Chondrocyte (in vitro differentiated cells): ENCODE measurements around the gene TCEAL1. TPM values are rescaled to one million over a fixed set of nuclear protein-coding genes. Genes with fewer than 3 reads are reported as not detected.
"Not testable (repeated sequence)": the region's sequence is repeated elsewhere in the genome, so short reads cannot be mapped to it uniquely, and the experiment has no call there.

ENCODE experiments used
- DNase-seq: peaks from one replicate; pipeline ENCODE4 v3.0.0; 2021; ENCODE audit warnings: mixed read lengths, low spot score
- H3K27ac Mint-ChIP-seq: one replicate; pipeline ENCODE4 v1.8.0; 2021; ENCODE audit warnings: mild to moderate bottlenecking, moderate library complexity, mixed read lengths; ENCODE audit not compliant: unreplicated experiment
- H3K27me3 Mint-ChIP-seq: 2 replicates; pipeline ENCODE4 v1.8.0; 2021; ENCODE audit warnings: low read depth, mixed read lengths
- H3K36me3 Mint-ChIP-seq: 2 replicates; pipeline ENCODE4 v1.8.0; 2021; ENCODE audit warnings: low read depth, mixed read lengths
- H3K4me1 Mint-ChIP-seq: 2 replicates; pipeline ENCODE4 v1.8.0; 2021; ENCODE audit warnings: low read depth, mild to moderate bottlenecking, mixed read lengths
- H3K4me3 Mint-ChIP-seq: one replicate; pipeline ENCODE4 v1.8.0; 2021; ENCODE audit warnings: mild to moderate bottlenecking, moderate library complexity, mixed read lengths; ENCODE audit not compliant: unreplicated experiment
- H3K9me3 Mint-ChIP-seq: 2 replicates; pipeline ENCODE4 v1.8.0; 2021; ENCODE audit warnings: low read depth, mixed read lengths
- total RNA-seq: library from RNA; stranded (reverse); gene quantifications from 3 replicates; pipeline ENCODE4 v1.2.1, GENCODE V29; 2021
- TF ChIP-seq, protein P1 (sequence below): fragments of 200-600 bp; sonication (generic); IDR thresholded peaks from 2 replicates; pipeline ENCODE4 v1.5.0; 2021; ENCODE audit warnings: antibody characterized with exemption, mild to moderate bottlenecking, moderate library complexity

The TCEAL1 gene
- total RNA-seq, 1 donor from 2014 or later = 27.7 TPM

GRCh38 chrX:103656617-103657016, 27.8 kb downstream of the TCEAL1 start:
- H3K27ac Mint-ChIP-seq = no peak overlapping the region

GRCh38 chrX:103657066-103657465, 28.3 kb downstream of the TCEAL1 start:
- H3K36me3 Mint-ChIP-seq, H3K4me3 Mint-ChIP-seq, H3K9me3 Mint-ChIP-seq, H3K27ac Mint-ChIP-seq, H3K4me1 Mint-ChIP-seq, H3K27me3 Mint-ChIP-seq, DNase-seq: not testable (repeated sequence)

More at GRCh38 chrX:103656617-103657016, 27.8 kb downstream of the TCEAL1 start:
- DNase-seq = no peak
- H3K36me3 Mint-ChIP-seq = no peaks in the 10 kb centered on the region
- no peaks in the 10 kb centered on the region for H3K9me3 Mint-ChIP-seq
- TF ChIP-seq, protein P1, sequence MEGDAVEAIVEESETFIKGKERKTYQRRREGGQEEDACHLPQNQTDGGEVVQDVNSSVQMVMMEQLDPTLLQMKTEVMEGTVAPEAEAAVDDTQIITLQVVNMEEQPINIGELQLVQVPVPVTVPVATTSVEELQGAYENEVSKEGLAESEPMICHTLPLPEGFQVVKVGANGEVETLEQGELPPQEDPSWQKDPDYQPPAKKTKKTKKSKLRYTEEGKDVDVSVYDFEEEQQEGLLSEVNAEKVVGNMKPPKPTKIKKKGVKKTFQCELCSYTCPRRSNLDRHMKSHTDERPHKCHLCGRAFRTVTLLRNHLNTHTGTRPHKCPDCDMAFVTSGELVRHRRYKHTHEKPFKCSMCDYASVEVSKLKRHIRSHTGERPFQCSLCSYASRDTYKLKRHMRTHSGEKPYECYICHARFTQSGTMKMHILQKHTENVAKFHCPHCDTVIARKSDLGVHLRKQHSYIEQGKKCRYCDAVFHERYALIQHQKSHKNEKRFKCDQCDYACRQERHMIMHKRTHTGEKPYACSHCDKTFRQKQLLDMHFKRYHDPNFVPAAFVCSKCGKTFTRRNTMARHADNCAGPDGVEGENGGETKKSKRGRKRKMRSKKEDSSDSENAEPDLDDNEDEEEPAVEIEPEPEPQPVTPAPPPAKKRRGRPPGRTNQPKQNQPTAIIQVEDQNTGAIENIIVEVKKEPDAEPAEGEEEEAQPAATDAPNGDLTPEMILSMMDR = no peak
- H3K4me3 Mint-ChIP-seq = no peak overlapping the region
- peaks cover 8% of the 10 kb centered on the region for H3K4me1 Mint-ChIP-seq
- H3K27me3 Mint-ChIP-seq = no peaks in the 10 kb centered on the region

DNA sequence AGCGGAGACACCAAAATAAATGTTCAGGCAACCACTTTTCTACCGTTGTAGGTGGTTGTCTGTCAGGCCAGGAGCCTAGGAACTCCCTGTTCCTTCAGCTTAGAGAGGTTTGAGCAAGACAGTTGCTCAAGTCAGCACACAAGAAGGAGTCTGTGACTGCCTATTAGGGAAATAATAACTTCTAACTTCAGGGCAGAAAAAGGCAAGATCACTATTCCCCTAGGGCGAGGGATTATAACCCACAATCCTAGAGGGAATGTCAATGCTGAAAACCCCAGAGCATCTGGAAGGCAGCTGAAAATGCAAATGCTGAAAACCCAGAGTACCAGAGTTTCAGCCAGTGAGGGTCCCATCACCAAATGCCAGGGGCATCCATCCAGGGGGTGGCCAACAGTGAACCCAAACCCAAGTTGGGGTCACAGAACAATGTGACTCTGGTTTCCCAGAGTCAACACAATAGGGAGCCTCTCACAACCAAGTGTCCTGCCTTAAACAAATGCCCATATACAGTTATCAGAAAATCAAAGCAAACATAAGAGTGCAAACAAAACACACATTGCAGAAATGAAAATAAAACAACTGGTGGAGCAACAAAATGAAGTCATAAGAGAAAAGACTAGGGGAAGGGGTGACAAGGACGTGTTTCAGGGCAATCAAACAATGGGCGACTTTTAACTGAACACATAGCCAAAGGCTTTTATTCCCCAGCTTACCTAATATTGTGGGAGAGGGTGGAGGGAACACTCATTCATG, 30.1 kb downstream of the TCEAL1 start:
- Mint-ChIP-seq H3K4me3 (no peak overlapping the region), H3K9me3 (no peaks in the 10 kb centered on the region), H3K36me3 (no peaks in the 10 kb centered on the region), H3K27me3 (no peaks in the 10 kb centered on the region), H3K27ac (no peak overlapping the region), H3K4me1 (peaks cover 8% of the 10 kb centered on the region)
- TF ChIP-seq, protein P1 = no peak
- DNase-seq = no peak

DNA sequence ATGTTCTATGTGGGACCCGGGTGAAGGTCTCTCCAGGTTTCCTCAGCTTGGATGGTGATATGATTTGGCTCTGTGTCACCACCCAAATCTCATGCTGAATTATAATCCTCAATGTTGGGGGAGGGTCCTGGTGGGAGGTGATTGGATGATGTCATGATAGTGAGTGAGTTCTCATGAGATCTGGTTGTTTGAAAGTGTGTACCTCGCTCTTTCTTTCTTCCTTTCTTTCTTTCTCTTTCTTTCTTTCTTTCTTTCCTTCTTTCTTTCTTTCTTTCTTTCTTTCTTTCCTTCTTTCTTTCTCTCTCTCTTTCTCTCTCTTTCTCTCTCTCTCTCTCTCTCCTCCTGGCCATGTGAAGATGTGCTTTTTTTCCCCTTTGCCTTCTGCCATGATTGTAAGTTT, 30.7 kb downstream of the TCEAL1 start:
- peaks cover 11% of the 10 kb centered on the region for H3K4me1 Mint-ChIP-seq
- H3K27me3 Mint-ChIP-seq, H3K27ac Mint-ChIP-seq, DNase-seq, H3K36me3 Mint-ChIP-seq, H3K4me3 Mint-ChIP-seq, H3K9me3 Mint-ChIP-seq: not testable (repeated sequence)

GRCh38 chrX:103663981-103664762, 35.4 kb downstream of the TCEAL1 start:
- TF ChIP-seq, protein P1 = no peak
- no peak overlapping the region for H3K27ac Mint-ChIP-seq
- peaks cover 3% of the 10 kb centered on the region for H3K4me1 Mint-ChIP-seq
- no peak for DNase-seq
- peaks cover 4% of the 10 kb centered on the region for H3K27me3 Mint-ChIP-seq
- H3K4me3 Mint-ChIP-seq = no peak overlapping the region
- H3K9me3 Mint-ChIP-seq = no peaks in the 10 kb centered on the region
- H3K36me3 Mint-ChIP-seq = no peaks in the 10 kb centered on the region

GRCh38 chrX:103666202-103667107, 37.7 kb downstream of the TCEAL1 start:
- TF ChIP-seq, protein P1 = no peak
- DNase-seq = no peak
- Mint-ChIP-seq H3K36me3 (no peaks in the 10 kb centered on the region), H3K27ac (no peak overlapping the region), H3K27me3 (peaks cover 4% of the 10 kb centered on the region), H3K4me3 (no peak overlapping the region), H3K4me1 (peaks cover 3% of the 10 kb centered on the region), H3K9me3 (no peaks in the 10 kb centered on the region)
